Hypothalamus (tissue), 51 donors: ENCODE data around the gene SIGLEC6.

Experiments
- DNase-seq, 51 donors: peaks; one replicate each; lab custom pipeline; 2025; lab: John Stamatoyannopoulos, UW

SIGLEC6 gene

DNA sequence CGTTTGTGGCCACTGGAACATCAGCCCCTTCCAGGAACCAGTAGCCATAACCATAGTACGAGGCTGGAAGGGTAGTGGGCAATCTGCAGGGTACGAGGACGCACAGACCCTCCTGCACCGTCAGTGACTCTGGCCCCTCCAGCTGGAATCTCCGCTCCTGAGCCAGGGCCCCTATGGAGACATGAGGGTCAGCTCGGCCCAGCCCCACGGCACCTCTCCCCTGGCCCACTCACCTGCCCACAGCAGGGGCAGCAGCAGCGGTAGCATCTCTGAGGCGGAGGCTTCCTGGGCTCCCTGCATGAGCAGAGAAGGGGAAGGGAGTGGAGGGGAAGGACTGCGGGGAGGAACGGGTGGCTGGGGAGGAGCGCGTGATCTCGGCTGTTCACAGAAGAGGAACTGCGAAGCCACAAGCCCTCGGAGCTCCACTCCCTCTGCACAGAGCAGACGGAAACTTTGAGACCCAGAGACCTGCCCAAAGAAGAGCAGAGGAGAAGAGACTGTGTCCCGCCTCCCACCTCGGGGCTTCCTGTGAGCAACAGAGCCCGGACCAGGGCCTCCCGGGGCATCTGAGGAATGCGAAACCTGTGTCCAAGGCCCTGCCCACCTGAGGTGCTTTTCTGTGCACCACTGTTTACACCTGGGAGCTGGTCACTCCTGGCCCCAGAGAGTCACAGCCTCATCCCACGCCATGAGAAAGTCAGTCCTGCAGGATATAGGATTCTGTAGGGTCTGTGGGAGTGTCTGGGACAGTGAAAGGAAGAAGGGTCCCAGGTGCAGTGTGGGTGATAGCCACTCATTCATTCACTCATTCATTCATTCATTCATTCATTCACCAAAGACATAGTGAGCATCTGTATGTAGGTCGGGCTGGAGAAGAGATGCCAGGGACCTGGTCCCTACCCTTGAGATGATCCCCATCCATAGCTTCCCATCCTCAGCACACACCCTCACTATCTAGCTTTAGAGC, at the start of gene SIGLEC6:
TSS of gene SIGLEC6 (minus strand) at position 322 of the 967 bp plus-strand sequence. CDS start at position 300, 22 bp downstream.
- peak in 26 of 51 donors; percentile 2 to 46 (median 18) for DNase-seq

- DNase-seq: no peak
These were observed 45.4 kb upstream of the SIGLEC6 start for GRCh38 chr19:51576850-51577249.

DNA sequence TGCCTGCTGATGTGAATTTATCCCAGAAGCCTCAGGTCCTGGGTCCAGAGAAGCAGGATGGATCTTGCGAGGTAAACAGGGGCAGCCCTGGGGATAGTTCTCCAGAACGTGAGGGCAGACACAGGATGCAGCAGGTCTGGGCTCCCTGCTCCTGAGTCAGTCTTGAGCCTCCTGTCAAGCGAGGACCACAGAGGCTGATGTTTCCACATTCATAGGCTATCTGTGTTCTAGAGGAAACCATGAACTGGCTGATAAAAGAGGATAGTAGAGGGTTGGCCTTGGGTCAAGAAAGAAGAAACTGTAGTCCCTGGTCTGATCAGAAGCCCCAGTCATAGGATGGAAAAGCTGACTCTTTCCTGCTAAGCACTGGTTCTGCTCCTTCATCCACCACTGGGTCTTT, 41.9 kb upstream of the SIGLEC6 start:
- DNase-seq: no peak

- no peak for DNase-seq
These were observed 41.4 kb upstream of the SIGLEC6 start for GRCh38 chr19:51572908-51573307.

DNA sequence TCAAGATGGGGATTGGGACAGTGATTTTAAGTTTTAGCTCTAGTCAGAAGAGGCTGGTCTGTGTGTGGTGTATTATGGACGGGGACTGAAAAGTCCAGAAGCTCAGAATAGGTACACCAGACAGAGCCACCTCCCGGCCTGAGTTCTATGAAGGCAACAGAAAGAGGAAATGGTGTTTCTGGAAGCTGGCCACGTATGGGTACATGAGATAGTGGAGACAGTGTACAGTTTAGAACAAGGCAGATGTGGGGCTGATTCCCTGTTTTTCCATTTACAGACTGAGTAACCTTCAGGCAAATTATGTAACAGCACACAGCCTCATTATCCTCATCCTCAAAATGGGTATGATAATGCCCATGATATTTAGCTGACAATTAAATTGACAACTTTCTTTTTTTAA, 40.9 kb upstream of the SIGLEC6 start:
- no peak for DNase-seq

GRCh38 chr19:51571599-51571998, 40.1 kb upstream of the SIGLEC6 start:
- DNase-seq: no peak

GRCh38 chr19:51570962-51571575, 39.6 kb upstream of the SIGLEC6 start, which contains the start of gene ZNF175:
Gene ZNF175 (plus strand): TSS chr19:51571283. CDS start chr19:51573330, 2,047 bp downstream.
- peak; percentile 47 to 97 (median 87) for DNase-seq

- no peak for DNase-seq
These were observed 37.0 kb upstream of the SIGLEC6 start for GRCh38 chr19:51568456-51568855.

DNA sequence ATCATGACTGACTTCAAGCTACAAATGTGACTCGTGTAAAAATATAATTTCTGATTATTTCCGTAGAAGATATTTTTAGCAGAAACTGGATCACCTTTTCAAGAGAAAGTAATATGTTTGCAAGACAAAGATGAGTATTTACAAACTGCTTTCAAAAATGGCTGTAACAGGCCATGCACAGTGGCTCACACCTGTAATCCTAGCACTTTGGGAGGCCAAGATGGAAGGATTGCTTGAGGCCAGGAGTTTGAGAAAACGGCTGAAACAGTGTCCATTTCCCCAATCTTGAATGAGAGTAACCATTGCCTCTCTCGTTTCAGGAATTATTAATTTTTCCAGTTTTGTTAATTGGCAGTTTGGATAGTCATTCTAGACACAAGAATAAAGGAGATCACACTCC, 36.1 kb upstream of the SIGLEC6 start:
- DNase-seq: no peak

DNA sequence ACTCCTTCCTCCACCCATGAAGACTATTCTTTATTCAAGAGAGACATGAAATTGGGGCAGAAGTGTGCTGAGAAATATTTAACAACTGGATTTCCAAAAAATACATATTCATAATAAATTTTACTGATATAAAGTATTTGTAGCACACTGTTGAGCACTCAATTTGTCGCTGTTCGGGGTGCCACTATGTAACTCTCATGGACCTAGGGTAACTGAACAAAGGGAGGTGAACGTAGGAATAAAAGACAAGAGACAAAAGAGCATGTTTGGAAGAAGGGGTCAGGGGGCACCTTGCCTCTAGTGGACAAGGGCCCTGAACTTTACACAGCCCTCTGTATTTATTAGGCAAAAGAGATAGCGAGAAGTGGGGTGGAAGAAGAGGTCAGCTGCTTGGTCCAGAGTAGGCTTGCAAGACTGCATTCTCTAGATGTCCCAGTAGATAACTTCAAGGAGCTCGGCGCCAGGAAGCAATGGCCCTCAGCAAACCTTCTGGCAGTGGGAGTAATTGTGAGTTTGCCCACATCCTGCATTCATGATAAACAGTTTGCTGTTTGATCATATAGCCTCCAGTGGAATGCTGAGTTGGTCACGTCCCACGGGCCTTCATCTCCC, 35.1 kb upstream of the SIGLEC6 start:
- DNase-seq: no peak

DNA sequence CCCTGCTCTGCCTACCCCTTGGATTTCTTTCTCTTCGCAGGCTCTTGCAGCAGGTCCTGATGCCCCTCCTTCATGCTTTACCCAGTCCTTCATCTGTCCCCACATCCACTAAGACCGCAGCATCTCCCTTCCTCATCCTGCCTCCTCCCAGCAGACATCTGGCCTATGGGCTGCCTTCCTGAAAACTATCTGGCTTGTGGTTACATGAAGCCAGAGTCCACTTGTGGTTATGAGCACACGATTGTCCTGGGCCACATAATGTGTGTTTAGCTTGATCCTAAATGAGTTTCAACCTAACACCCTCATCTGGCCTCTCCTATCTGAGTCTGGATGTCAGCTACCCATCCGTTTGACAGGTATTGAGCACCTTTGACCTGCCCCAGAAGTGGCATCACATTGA, 34.1 kb upstream of the SIGLEC6 start:
- DNase-seq: no peak

DNA sequence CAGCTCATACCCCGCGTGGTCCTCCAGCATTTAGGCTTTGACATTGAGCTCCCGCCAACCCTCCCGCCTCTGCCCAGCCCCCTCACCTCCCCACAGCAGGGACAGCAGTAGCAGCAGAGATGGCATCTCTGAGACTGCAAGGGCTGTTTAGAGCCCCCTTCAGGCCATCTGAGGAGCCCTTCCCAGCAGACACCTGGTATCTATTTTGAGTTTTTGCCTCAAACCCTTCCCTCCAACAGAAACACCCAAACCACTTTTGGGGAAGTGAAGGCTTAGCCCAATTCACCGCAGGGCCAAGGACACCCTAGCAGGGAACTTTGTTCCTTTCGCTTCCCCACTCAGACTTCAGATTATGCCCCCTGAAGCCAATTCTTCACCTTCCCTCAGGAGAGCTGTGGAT, 33.3 kb upstream of the SIGLEC6 start:
- DNase-seq: no peak

- no peak for DNase-seq
These were observed 28.9 kb upstream of the SIGLEC6 start for GRCh38 chr19:51560339-51560738.

GRCh38 chr19:51559240-51559639, 27.8 kb upstream of the SIGLEC6 start:
- no peak for DNase-seq

DNA sequence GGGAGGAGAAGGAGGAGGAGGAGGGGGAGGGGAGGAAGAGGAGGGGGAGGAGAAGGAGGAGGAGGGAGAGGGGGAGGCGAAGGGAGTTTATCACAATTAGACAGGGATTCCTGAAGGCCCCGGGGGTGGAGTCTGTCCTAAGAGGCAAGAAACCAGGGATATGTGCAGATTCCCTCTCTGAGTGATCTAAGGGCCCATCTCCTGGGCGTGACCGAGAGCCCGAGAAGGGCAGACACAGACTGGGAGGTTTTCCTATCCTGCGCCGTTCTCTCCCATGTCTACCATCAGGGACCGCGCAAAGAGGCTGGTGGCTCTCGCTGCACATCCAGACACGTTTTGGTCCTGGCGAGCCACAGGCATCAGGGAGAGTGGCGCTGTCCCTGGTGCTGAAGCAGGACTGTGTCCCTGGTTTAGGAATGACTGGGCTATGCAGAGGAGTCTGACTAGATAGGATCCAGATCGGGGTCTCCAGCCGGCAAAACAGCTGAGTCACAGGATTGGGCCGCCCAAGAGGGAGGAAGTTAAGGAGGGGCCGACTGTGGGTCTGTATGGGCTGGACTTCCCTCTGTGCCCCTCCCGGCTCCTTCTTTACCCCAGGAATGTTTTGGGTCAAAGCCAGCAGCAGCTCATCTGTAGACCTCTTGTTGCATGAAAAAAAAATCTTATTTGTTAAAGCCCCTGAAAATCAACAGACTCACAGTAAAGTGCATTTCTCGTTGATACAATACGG, 21.7 kb upstream of the SIGLEC6 start:
- peak in 31 of 51 donors; percentile 3 to 65 (median 20) for DNase-seq

DNA sequence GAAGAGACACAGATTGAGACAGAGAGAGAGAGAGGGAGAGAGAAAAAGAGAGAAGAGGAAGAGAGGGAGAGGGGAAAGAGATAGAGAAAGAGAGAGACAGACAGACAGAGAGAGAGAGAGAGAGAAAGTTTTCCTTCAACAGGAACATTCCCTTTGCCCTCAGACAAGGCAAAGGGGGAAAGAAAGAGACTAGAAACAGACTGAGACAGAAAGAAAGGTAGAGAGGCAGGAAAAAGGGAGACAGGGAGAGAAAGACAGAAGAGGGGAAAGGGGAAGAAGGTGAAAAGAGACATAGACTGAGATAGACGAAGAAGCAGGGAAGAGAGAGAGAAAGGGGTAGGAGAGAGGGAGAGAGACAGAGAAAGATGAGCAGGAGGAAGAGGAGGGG, 21.1 kb upstream of the SIGLEC6 start:
- DNase-seq: no peak

- DNase-seq: no peak
These were observed 20.4 kb upstream of the SIGLEC6 start for GRCh38 chr19:51551673-51552432.

- DNase-seq: no peak
These were observed 19.6 kb upstream of the SIGLEC6 start for GRCh38 chr19:51550848-51551672.
